GM18909 (cell line): ENCODE measurements around the gene GK.
"Not testable (repeated sequence)": the region's sequence is repeated elsewhere in the genome, so short reads cannot be mapped to it uniquely, and the experiment has no call there.

ENCODE experiments used
- ATAC-seq: cut with Tn5 transposase; IDR thresholded peaks from one replicate; pipeline ENCODE4 v1.9.1; 2021; ENCODE audit warnings: mild to moderate bottlenecking; ENCODE audit not compliant: unreplicated experiment, poor library complexity

GK gene

DNA sequence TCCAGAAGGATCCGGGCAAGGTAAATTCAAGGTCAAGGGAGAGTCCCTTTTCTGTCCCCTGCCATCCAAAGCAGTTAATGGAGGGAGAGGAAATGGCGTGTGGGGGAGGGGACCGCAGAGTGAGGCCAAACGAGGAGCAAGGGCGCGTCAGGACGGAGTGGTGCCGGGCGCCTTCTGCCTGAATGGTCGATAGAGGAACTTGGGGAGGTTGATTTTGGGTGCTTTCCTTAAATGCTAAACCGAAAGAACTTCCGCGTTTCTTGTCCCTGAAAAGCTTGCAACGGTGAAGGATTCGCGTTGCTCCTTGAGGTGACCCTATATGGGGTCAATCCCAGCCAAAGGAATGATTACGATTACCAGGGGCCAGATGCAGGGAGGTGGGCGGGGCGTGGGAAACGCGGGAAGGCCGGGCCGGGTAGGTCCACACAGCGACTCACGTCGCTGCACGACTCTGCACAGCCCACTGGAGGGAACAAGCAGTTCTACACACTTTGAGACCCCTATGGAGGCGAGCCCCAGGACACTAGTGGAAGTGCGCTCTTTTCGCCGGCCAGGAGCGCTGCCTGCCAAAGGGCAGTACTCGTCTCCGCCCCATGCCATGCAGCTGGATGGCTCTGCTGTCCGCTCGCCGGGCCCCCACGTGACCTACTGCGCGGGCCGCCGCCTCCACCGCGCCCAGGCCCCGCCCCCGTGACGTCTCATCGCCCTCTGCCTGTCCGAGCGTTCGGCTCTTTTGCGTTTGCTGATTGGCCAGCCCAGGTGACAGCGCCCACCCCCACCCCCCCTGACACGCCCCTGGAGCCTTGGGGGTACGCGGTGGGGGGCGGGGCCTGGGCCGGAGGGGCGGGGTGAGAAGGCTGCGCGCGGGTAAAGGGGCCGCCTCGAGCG is 452 bp upstream of the GK start:
- ATAC-seq, result peak; percentile 86

- not testable (repeated sequence) for ATAC-seq
Measured at GRCh38 chrX:30654386-30654785, 1.2 kb downstream of the GK start.

DNA sequence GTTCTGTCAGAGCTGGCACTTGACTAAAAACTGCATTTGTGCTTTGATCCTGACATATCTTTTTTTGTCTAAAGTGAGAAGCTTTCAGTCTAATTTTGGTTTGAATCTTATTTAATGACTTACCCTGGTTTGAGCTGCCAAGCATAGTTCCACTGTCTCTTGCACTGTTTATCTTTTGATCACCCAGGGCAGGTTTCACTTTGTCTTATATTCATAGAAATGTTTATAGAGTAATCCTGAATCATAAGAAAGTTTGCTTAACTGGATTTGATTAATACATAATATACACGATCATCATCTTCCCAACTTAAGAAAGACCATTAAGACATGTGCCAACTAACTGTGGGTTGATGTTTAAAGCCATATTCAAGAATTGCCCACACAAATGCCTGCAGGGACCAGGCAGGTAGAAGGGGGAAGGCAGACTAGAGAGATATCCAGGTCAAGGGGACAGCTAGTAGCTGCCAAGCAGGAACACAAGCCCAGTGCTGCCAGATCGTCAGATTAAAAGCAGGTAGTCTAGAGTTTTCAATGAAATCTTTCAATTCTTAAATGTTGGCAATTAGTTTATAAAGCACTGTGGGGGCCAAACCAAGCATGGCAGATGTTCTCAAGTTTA is 1.9 kb downstream of the GK start:
- ATAC-seq, result no peak

GRCh38 chrX:30655991-30656390 is 2.8 kb downstream of the GK start:
- no peak for ATAC-seq

- no peak for ATAC-seq
Measured at GRCh38 chrX:30657196-30658161, 4.3 kb downstream of the GK start.

- peak; percentile 42 for ATAC-seq
Measured at GRCh38 chrX:30659421-30659820, 6.2 kb downstream of the GK start.

- ATAC-seq, result no peak
Measured at GRCh38 chrX:30661228-30661627, 8.0 kb downstream of the GK start.

GRCh38 chrX:30663322-30663721 is 10.1 kb downstream of the GK start:
- ATAC-seq, result no peak

GRCh38 chrX:30665471-30665870 is 12.2 kb downstream of the GK start:
- ATAC-seq, result no peak

DNA sequence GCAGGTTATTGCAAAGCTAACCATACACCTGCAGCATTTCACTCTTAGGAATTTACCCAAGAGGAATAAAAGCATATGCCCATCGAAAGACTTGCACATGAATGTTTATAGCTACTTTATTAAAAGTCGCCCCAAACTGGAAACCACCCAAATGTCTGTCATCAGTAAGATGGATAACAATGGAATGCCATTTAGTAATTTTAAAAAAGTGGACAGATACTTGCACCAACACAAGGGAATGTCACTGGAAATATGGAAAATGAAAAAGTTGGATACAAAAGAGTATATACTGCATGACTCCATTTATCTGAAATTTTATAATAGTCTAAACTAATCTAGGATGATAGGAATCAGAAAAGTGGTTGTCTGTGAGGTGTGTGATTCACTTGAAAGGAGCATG is 12.9 kb downstream of the GK start:
- ATAC-seq, result no peak

GRCh38 chrX:30668581-30668980 is 15.4 kb downstream of the GK start:
- no peak for ATAC-seq

- not testable (repeated sequence) for ATAC-seq
Measured at GRCh38 chrX:30671189-30671588, 18.0 kb downstream of the GK start.

- no peak for ATAC-seq
Measured at GRCh38 chrX:30673127-30673796, 20.0 kb downstream of the GK start.

- ATAC-seq, result no peak
Measured at GRCh38 chrX:30673884-30674598, 20.8 kb downstream of the GK start.

- no peak for ATAC-seq
Measured at GRCh38 chrX:30674799-30675198, 21.6 kb downstream of the GK start.

GRCh38 chrX:30679369-30679768 is 26.1 kb downstream of the GK start:
- ATAC-seq, result no peak

DNA sequence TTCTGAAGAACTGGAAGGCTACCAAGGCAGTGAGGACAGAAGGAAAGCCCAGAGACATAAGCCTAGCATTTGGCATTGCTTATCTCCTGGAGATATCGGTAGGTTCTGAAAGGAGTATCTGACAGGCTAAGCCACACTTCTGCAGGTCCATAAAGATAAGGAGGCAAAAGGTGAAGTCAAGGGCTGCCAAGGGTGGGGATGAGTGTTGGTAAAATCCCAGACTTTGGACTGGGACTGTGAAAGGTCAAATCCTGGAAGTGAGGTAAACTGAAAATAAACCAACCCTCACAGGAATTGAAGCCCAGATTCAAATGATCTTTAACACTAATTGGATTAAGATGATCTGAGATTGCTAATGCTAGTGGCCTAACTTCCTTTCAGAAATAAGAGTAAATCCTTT is 27.4 kb downstream of the GK start:
- no peak for ATAC-seq

DNA sequence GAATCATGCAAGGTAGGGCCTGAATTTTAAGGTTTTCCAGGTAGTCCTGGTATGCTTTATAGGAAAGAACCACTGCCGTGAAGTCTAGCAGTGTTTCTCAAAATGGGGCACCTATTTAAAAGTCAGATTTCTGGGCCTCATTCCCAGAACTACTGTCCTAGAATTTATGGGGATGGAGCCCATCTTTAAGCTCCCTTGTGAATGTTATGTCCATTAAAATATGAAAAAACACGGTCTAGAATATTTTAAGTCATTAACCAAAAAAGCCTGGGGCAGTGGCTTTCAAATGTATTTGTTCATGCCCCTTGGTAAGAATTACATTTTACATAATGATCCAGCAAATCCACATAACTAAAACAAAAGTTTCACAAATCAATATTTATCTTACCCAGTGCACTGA is 35.4 kb downstream of the GK start:
- no peak for ATAC-seq

- ATAC-seq, result no peak
Measured at GRCh38 chrX:30689116-30689515, 35.9 kb downstream of the GK start.

DNA sequence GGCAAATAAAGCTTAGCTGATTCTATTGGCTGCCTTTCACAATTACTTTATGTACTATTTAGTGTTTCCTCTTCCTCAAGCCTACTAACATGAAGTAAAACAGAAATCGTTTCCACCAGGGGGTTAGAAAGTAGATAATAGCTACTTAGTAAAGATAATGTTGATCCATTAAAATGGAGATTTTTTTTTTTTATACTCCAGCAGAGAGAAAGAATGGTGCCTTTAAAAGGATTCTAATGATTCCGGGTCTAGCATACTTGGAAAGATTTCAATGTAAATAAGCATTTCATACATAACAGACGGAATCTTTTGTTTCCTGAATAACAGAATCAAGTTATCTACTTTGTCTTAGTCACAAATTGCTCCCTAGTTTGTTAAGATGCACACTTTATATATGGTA is 37.1 kb downstream of the GK start:
- ATAC-seq, result no peak
